ENCODE results near the gene ITSN2.
"Not testable (repeated sequence)": the region's sequence is repeated elsewhere in the genome, so short reads cannot be mapped to it uniquely, and the experiment has no call there.

ITSN2 gene

GRCh38 chr2:24360050-24360962, at the start of gene ITSN2:
Gene ITSN2 (minus strand): TSS chr2:24360536. CDS start chr2:24328082, 32,454 bp downstream.
- Mint-ChIP-seq H3K9me3 (no peaks in the 10 kb centered on the region), H3K36me3 (ENCODE audit: low read depth) (peaks cover 16% of the 10 kb centered on the region), H3K27ac (peak within 1 kb of the TSS; percentile 83), H3K4me3 (peak within 1 kb of the TSS; percentile 89), H3K27me3 (ENCODE audit: low read depth) (no peaks in the 10 kb centered on the region), H3K4me1 (ENCODE audit: low read depth) (peaks cover 30% of the 10 kb centered on the region)

GRCh38 chr2:24409171-24409570, 48.8 kb upstream of the ITSN2 start:
- peaks cover 5% of the 10 kb centered on the region for H3K27me3 Mint-ChIP-seq (ENCODE audit: low read depth)
- no peaks in the 10 kb centered on the region for H3K9me3 Mint-ChIP-seq
- no peaks in the 10 kb centered on the region for H3K36me3 Mint-ChIP-seq (ENCODE audit: low read depth)
- no peak overlapping the region for H3K27ac Mint-ChIP-seq
- peaks cover 2% of the 10 kb centered on the region for H3K4me1 Mint-ChIP-seq (ENCODE audit: low read depth)
- no peak overlapping the region for H3K4me3 Mint-ChIP-seq

GRCh38 chr2:24408704-24409103, 48.4 kb upstream of the ITSN2 start:
- not testable (repeated sequence) for H3K9me3 Mint-ChIP-seq; H3K27ac Mint-ChIP-seq; H3K36me3 Mint-ChIP-seq (ENCODE audit: low read depth); H3K27me3 Mint-ChIP-seq (ENCODE audit: low read depth); H3K4me1 Mint-ChIP-seq (ENCODE audit: low read depth); H3K4me3 Mint-ChIP-seq

- Mint-ChIP-seq H3K4me3 (no peak overlapping the region), H3K9me3 (no peaks in the 10 kb centered on the region), H3K27me3 (ENCODE audit: low read depth) (peaks cover 10% of the 10 kb centered on the region), H3K36me3 (ENCODE audit: low read depth) (no peaks in the 10 kb centered on the region), H3K4me1 (ENCODE audit: low read depth) (peaks cover 3% of the 10 kb centered on the region), H3K27ac (no peak overlapping the region)
These were observed 44.2 kb upstream of the ITSN2 start for GRCh38 chr2:24404491-24404921.

GRCh38 chr2:24403832-24404212, 43.5 kb upstream of the ITSN2 start:
- H3K36me3 Mint-ChIP-seq (ENCODE audit: low read depth), result no peaks in the 10 kb centered on the region
- H3K4me3 Mint-ChIP-seq, result no peak overlapping the region
- peaks cover 3% of the 10 kb centered on the region for H3K4me1 Mint-ChIP-seq (ENCODE audit: low read depth)
- H3K27me3 Mint-ChIP-seq (ENCODE audit: low read depth), result peaks cover 10% of the 10 kb centered on the region
- H3K9me3 Mint-ChIP-seq, result no peaks in the 10 kb centered on the region
- H3K27ac Mint-ChIP-seq, result no peak overlapping the region

- Mint-ChIP-seq H3K4me1 (ENCODE audit: low read depth) (peaks cover 3% of the 10 kb centered on the region), H3K4me3 (no peak overlapping the region), H3K9me3 (no peaks in the 10 kb centered on the region), H3K36me3 (ENCODE audit: low read depth) (no peaks in the 10 kb centered on the region), H3K27ac (no peak overlapping the region), H3K27me3 (ENCODE audit: low read depth) (peaks cover 10% of the 10 kb centered on the region)
These were observed 43.0 kb upstream of the ITSN2 start for GRCh38 chr2:24403168-24403831.

GRCh38 chr2:24402242-24403097, 42.1 kb upstream of the ITSN2 start:
- Mint-ChIP-seq H3K4me1 (ENCODE audit: low read depth) (peaks cover 3% of the 10 kb centered on the region), H3K36me3 (ENCODE audit: low read depth) (no peaks in the 10 kb centered on the region), H3K4me3 (no peak overlapping the region), H3K27me3 (ENCODE audit: low read depth) (peaks cover 7% of the 10 kb centered on the region), H3K9me3 (no peaks in the 10 kb centered on the region), H3K27ac (no peak overlapping the region)

- H3K27me3 Mint-ChIP-seq (ENCODE audit: low read depth), result peaks cover 11% of the 10 kb centered on the region
- H3K27ac Mint-ChIP-seq, result no peak overlapping the region
- H3K36me3 Mint-ChIP-seq (ENCODE audit: low read depth), result no peaks in the 10 kb centered on the region
- no peak overlapping the region for H3K4me3 Mint-ChIP-seq
- no peaks in the 10 kb centered on the region for H3K9me3 Mint-ChIP-seq
- peaks cover 3% of the 10 kb centered on the region for H3K4me1 Mint-ChIP-seq (ENCODE audit: low read depth)
These were observed 40.0 kb upstream of the ITSN2 start for GRCh38 chr2:24400207-24400907.

- H3K4me3 Mint-ChIP-seq, result no peak overlapping the region
- no peaks in the 10 kb centered on the region for H3K9me3 Mint-ChIP-seq
- peaks cover 15% of the 10 kb centered on the region for H3K27me3 Mint-ChIP-seq (ENCODE audit: low read depth)
- peaks cover 3% of the 10 kb centered on the region for H3K4me1 Mint-ChIP-seq (ENCODE audit: low read depth)
- H3K36me3 Mint-ChIP-seq (ENCODE audit: low read depth), result no peaks in the 10 kb centered on the region
- H3K27ac Mint-ChIP-seq, result no peak overlapping the region
These were observed 39.3 kb upstream of the ITSN2 start for GRCh38 chr2:24399434-24400206.

- H3K9me3 Mint-ChIP-seq, result no peaks in the 10 kb centered on the region
- H3K27ac Mint-ChIP-seq, result no peak overlapping the region
- peaks cover 18% of the 10 kb centered on the region for H3K27me3 Mint-ChIP-seq (ENCODE audit: low read depth)
- no peaks in the 10 kb centered on the region for H3K4me1 Mint-ChIP-seq (ENCODE audit: low read depth)
- H3K36me3 Mint-ChIP-seq (ENCODE audit: low read depth), result no peaks in the 10 kb centered on the region
- no peak overlapping the region for H3K4me3 Mint-ChIP-seq
These were observed 34.7 kb upstream of the ITSN2 start for GRCh38 chr2:24394998-24395397.

- no peaks in the 10 kb centered on the region for H3K36me3 Mint-ChIP-seq (ENCODE audit: low read depth)
- H3K27me3 Mint-ChIP-seq (ENCODE audit: low read depth), result peaks cover 18% of the 10 kb centered on the region
- no peak overlapping the region for H3K27ac Mint-ChIP-seq
- no peak overlapping the region for H3K4me3 Mint-ChIP-seq
- H3K9me3 Mint-ChIP-seq, result no peaks in the 10 kb centered on the region
- H3K4me1 Mint-ChIP-seq (ENCODE audit: low read depth), result no peaks in the 10 kb centered on the region
These were observed 32.3 kb upstream of the ITSN2 start for GRCh38 chr2:24392542-24393059.

GRCh38 chr2:24385366-24385765, 25.0 kb upstream of the ITSN2 start:
- H3K4me1 Mint-ChIP-seq (ENCODE audit: low read depth), result peaks cover 4% of the 10 kb centered on the region
- H3K27me3 Mint-ChIP-seq (ENCODE audit: low read depth), result no peaks in the 10 kb centered on the region
- H3K36me3 Mint-ChIP-seq (ENCODE audit: low read depth), result no peaks in the 10 kb centered on the region
- no peaks in the 10 kb centered on the region for H3K9me3 Mint-ChIP-seq
- H3K4me3 Mint-ChIP-seq, result no peak overlapping the region
- no peak overlapping the region for H3K27ac Mint-ChIP-seq

GRCh38 chr2:24382363-24383073, 22.2 kb upstream of the ITSN2 start:
- Mint-ChIP-seq H3K4me3 (no peak overlapping the region), H3K27me3 (ENCODE audit: low read depth) (peaks cover 4% of the 10 kb centered on the region), H3K27ac (no peak overlapping the region), H3K4me1 (ENCODE audit: low read depth) (peaks cover 4% of the 10 kb centered on the region), H3K36me3 (ENCODE audit: low read depth) (no peaks in the 10 kb centered on the region), H3K9me3 (no peaks in the 10 kb centered on the region)
